ENCODE measurements around the gene INSR. TPM values are rescaled to one million over a fixed set of nuclear protein-coding genes. Genes with fewer than 3 reads are reported as not detected.

The INSR gene
- total and polyA plus RNA-seq, 7 experiments from 2014 or later: 0.29 to 9.9 (median 2.7) TPM

- Histone ChIP-seq H3K27ac (ENCODE audit: low read depth, low read length) (no peak overlapping the region), H3K4me1 (ENCODE audit: control insufficient read depth in 2 of 2, insufficient read depth in 2 of 2, low read length in 2 of 2) (no peaks in the 10 kb centered on the region), H3K4me3 (ENCODE audit: low read length) (no peak overlapping the region), H3K27me3 (ENCODE audit: control insufficient read depth in 2 of 2, insufficient read depth in 2 of 2, low read length in 2 of 2) (no peaks in the 10 kb centered on the region), H3K9me3 (ENCODE audit: control insufficient read depth in 2 of 3, low read length in 3 of 3) (no peaks in the 10 kb centered on the region), H3K36me3 (ENCODE audit: control insufficient read depth in 2 of 3, insufficient read depth in 3 of 3, low read length in 3 of 3) (no peaks in the 10 kb centered on the region)
- no peak overlapping the region for H3K27ac Mint-ChIP-seq
- peaks cover 0 to 1% (median 0%) of the 10 kb centered on the region in 11 donors for H3K9me3 Mint-ChIP-seq
- no peaks in the 10 kb centered on the region for H3K4me1 Mint-ChIP-seq
- intact Hi-C loops (cut with micrococcal nuclease): no loop called here
- ATAC-seq (no peak), DNase-seq (no peak)
- ChIA-PET CTCF (interaction anchor here (0.6 kb wide), 1 partner anchor 32 kb away, joined by 3 read pairs; no protein-coding TSS in a partner anchor), POLR2A (no interaction called here)
- no peaks in the 10 kb centered on the region for H3K36me3 Mint-ChIP-seq
- H3K27me3 Mint-ChIP-seq: peaks cover 0 to 4% (median 0%) of the 10 kb centered on the region in 5 donors
- no peak overlapping the region for H3K4me3 Mint-ChIP-seq
Observed at GRCh38 chr19:7258840-7259395, 35.3 kb downstream of the INSR start.

- ChIA-PET POLR2A (interaction anchor here (0.6 kb wide), 1 partner anchor 530 kb away, joined by 3 read pairs; no protein-coding TSS in a partner anchor), CTCF (interaction anchor here (0.9 kb wide), 1 partner anchor 69 kb away, joined by 3 read pairs; no protein-coding TSS in a partner anchor)
- intact Hi-C loops (cut with micrococcal nuclease): no loop called here
- Histone ChIP-seq H3K27me3 (ENCODE audit: control insufficient read depth in 2 of 2, insufficient read depth in 2 of 2, low read length in 2 of 2) (no peaks in the 10 kb centered on the region), H3K4me3 (ENCODE audit: low read length) (no peak overlapping the region), H3K4me1 (ENCODE audit: control insufficient read depth in 2 of 2, insufficient read depth in 2 of 2, low read length in 2 of 2) (no peaks in the 10 kb centered on the region), H3K27ac (ENCODE audit: low read depth, low read length) (no peak overlapping the region), H3K9me3 (ENCODE audit: control insufficient read depth in 2 of 3, low read length in 3 of 3) (no peaks in the 10 kb centered on the region), H3K36me3 (ENCODE audit: control insufficient read depth in 2 of 3, insufficient read depth in 3 of 3, low read length in 3 of 3) (no peaks in the 10 kb centered on the region)
- no peaks in the 10 kb centered on the region for H3K4me1 Mint-ChIP-seq
- no peak for DNase-seq
- no peaks in the 10 kb centered on the region for H3K36me3 Mint-ChIP-seq
- no peak overlapping the region for H3K4me3 Mint-ChIP-seq
- no peak for ATAC-seq
- H3K9me3 Mint-ChIP-seq: peaks cover 0 to 1% (median 0%) of the 10 kb centered on the region in 11 donors
- H3K27ac Mint-ChIP-seq: peak overlapping the region in 1 of 9 donors; percentile 36
- peaks cover 0 to 4% (median 0%) of the 10 kb centered on the region in 5 donors for H3K27me3 Mint-ChIP-seq
Observed at GRCh38 chr19:7258041-7258839, 36.0 kb downstream of the INSR start.

DNA sequence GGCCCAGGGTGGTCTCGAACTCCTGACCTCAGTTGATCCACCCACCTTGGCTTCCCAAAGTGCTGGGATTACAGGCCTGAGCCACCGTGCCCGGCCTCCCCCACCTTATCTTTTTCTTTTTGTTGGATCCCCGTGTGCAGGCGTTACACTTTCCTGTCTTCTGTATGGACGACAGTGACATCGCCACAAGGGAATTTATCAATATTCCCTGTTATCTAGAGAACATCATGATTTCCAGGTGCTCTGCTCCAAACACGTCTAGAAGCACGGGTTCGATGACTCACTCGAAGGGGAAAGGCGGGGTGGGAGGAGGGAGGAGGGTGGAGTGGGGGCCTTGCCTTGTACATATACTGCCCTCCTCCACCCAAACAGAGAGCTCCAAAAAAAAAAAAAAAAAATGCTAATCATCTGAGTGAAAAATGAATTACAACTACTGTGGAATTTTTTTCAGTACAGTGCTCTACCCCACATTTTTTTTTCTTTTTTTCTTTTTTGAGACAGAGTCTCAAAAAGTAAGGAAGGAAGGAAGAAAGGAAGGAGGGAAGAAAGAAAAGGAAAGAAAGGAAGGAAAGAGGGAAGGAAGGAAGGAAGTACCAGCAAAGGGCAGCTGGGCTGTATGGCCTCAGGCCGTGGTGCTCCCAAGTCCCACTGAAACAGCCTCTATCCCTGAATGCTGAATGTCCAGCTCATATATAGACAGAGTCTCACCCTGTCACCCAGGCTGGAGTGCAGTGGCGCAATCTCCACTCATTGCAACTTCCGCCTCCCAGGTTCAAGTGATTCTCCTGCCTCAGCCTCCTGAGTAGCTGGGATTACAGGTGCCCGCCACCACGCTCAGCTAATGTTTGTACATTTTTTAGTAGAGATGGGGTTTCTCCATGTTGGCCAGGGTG lies 36.8 kb downstream of the INSR start:
- H3K4me1 ChIP-seq (ENCODE audit: control insufficient read depth in 2 of 2, insufficient read depth in 2 of 2, low read length in 2 of 2): no peaks in the 10 kb centered on the region
- ATAC-seq (no peak), DNase-seq (no peak)
- no peak overlapping the region for H3K27ac ChIP-seq (ENCODE audit: low read depth, low read length)
- Mint-ChIP-seq H3K4me1 (no peaks in the 10 kb centered on the region), H3K27me3 (peaks cover 0 to 4% (median 0%) of the 10 kb centered on the region in 5 donors), H3K36me3 (no peaks in the 10 kb centered on the region), H3K4me3 (no peak overlapping the region), H3K27ac (peak overlapping the region in 1 of 9 donors; percentile 36), H3K9me3 (peaks cover 0 to 1% (median 0%) of the 10 kb centered on the region in 11 donors)
- no peaks in the 10 kb centered on the region for H3K27me3 ChIP-seq (ENCODE audit: control insufficient read depth in 2 of 2, insufficient read depth in 2 of 2, low read length in 2 of 2)
- no peaks in the 10 kb centered on the region for H3K9me3 ChIP-seq (ENCODE audit: control insufficient read depth in 2 of 3, low read length in 3 of 3)
- H3K4me3 ChIP-seq (ENCODE audit: low read length): no peak overlapping the region
- ChIA-PET POLR2A (interaction anchor here (0.6 kb wide), 1 partner anchor 531 kb away, joined by 3 read pairs; no protein-coding TSS in a partner anchor), CTCF (interaction anchor here (0.9 kb wide), 1 partner anchor 70 kb away, joined by 3 read pairs; no protein-coding TSS in a partner anchor)
- no peaks in the 10 kb centered on the region for H3K36me3 ChIP-seq (ENCODE audit: control insufficient read depth in 2 of 3, insufficient read depth in 3 of 3, low read length in 3 of 3)
- intact Hi-C loops (cut with micrococcal nuclease): no loop called here

- H3K27me3 ChIP-seq (ENCODE audit: control insufficient read depth in 2 of 2, insufficient read depth in 2 of 2, low read length in 2 of 2): no peaks in the 10 kb centered on the region
Observed at GRCh38 chr19:7255631-7256030, 38.6 kb downstream of the INSR start.

DNA sequence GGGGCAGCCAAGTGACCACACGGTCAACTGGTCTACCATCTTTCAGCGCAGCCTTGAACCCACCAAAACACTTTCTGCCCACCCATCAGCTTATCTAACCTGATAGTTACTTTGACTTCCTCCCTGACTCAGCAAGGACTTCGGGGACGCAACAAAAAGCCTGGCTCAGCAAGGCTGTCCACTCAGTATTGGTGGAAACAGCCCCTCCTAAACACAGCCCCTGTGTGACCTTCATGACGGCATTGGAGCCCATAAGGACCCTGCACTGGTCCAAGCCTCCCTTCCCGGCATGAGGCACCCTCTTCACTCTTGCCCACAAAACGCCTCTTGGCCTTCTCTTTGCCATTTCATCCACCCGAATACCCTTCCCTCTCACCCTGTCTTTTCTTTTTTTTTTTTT lies 39.1 kb downstream of the INSR start:
- ChIA-PET POLR2A (no interaction called here), CTCF (no interaction called here)
- Histone ChIP-seq H3K9me3 (ENCODE audit: control insufficient read depth in 2 of 3, low read length in 3 of 3) (no peaks in the 10 kb centered on the region), H3K27ac (ENCODE audit: low read depth, low read length) (no peak overlapping the region), H3K36me3 (ENCODE audit: control insufficient read depth in 2 of 3, insufficient read depth in 3 of 3, low read length in 3 of 3) (no peaks in the 10 kb centered on the region), H3K4me1 (ENCODE audit: control insufficient read depth in 2 of 2, insufficient read depth in 2 of 2, low read length in 2 of 2) (no peaks in the 10 kb centered on the region), H3K4me3 (ENCODE audit: low read length) (no peak overlapping the region), H3K27me3 (ENCODE audit: control insufficient read depth in 2 of 2, insufficient read depth in 2 of 2, low read length in 2 of 2) (no peaks in the 10 kb centered on the region)
- Mint-ChIP-seq H3K36me3 (no peaks in the 10 kb centered on the region), H3K4me1 (peaks cover 0 to 4% (median 0%) of the 10 kb centered on the region in 7 donors), H3K9me3 (peaks cover 0 to 1% (median 0%) of the 10 kb centered on the region in 11 donors), H3K27me3 (peaks cover 0 to under 1% (median 0%) of the 10 kb centered on the region in 5 donors), H3K27ac (no peak overlapping the region), H3K4me3 (no peak overlapping the region)
- intact Hi-C loops (cut with micrococcal nuclease): no loop called here
- ATAC-seq: no peak
- no peak for DNase-seq

More at GRCh38 chr19:7255631-7256030, 38.6 kb downstream of the INSR start:
- ChIA-PET CTCF (no interaction called here), POLR2A (no interaction called here)
- intact Hi-C loops (cut with micrococcal nuclease): no loop called here
- Histone ChIP-seq H3K27ac (ENCODE audit: low read depth, low read length) (no peak overlapping the region), H3K4me3 (ENCODE audit: low read length) (no peak overlapping the region), H3K4me1 (ENCODE audit: control insufficient read depth in 2 of 2, insufficient read depth in 2 of 2, low read length in 2 of 2) (no peaks in the 10 kb centered on the region), H3K36me3 (ENCODE audit: control insufficient read depth in 2 of 3, insufficient read depth in 3 of 3, low read length in 3 of 3) (no peaks in the 10 kb centered on the region), H3K9me3 (ENCODE audit: control insufficient read depth in 2 of 3, low read length in 3 of 3) (no peaks in the 10 kb centered on the region)
- no peak for DNase-seq
- H3K27me3 Mint-ChIP-seq: no peaks in the 10 kb centered on the region
- no peak overlapping the region for H3K4me3 Mint-ChIP-seq
- H3K4me1 Mint-ChIP-seq: peaks cover 0 to 3% (median 0%) of the 10 kb centered on the region in 7 donors
- no peak overlapping the region for H3K27ac Mint-ChIP-seq
- no peak for ATAC-seq
- H3K9me3 Mint-ChIP-seq: peaks cover 0 to 1% (median 0%) of the 10 kb centered on the region in 11 donors
- no peaks in the 10 kb centered on the region for H3K36me3 Mint-ChIP-seq

- H3K4me3 ChIP-seq (ENCODE audit: low read length): no peak overlapping the region
- H3K36me3 ChIP-seq (ENCODE audit: control insufficient read depth in 2 of 3, insufficient read depth in 3 of 3, low read length in 3 of 3): no peaks in the 10 kb centered on the region
- Mint-ChIP-seq H3K9me3 (peaks cover 0 to 1% (median 0%) of the 10 kb centered on the region in 11 donors), H3K27me3 (peaks cover 0 to 3% (median 0%) of the 10 kb centered on the region in 5 donors), H3K4me3 (no peak overlapping the region), H3K4me1 (peaks cover 0 to 7% (median 0%) of the 10 kb centered on the region in 7 donors), H3K27ac (no peak overlapping the region), H3K36me3 (no peaks in the 10 kb centered on the region)
- ChIA-PET POLR2A (no interaction called here), CTCF (no interaction called here)
- no peak for DNase-seq
- H3K4me1 ChIP-seq (ENCODE audit: control insufficient read depth in 2 of 2, insufficient read depth in 2 of 2, low read length in 2 of 2): no peaks in the 10 kb centered on the region
- intact Hi-C loops (cut with micrococcal nuclease): no loop called here
- no peaks in the 10 kb centered on the region for H3K9me3 ChIP-seq (ENCODE audit: control insufficient read depth in 2 of 3, low read length in 3 of 3)
- H3K27ac ChIP-seq (ENCODE audit: low read depth, low read length): no peak overlapping the region
- no peaks in the 10 kb centered on the region for H3K27me3 ChIP-seq (ENCODE audit: control insufficient read depth in 2 of 2, insufficient read depth in 2 of 2, low read length in 2 of 2)
- ATAC-seq: no peak
Observed at GRCh38 chr19:7254590-7254989, 39.6 kb downstream of the INSR start.

Measured in naive thymus-derived CD4-positive, alpha-beta T cell (primary cell).